ENCODE data around the gene ACAP2.

DNA sequence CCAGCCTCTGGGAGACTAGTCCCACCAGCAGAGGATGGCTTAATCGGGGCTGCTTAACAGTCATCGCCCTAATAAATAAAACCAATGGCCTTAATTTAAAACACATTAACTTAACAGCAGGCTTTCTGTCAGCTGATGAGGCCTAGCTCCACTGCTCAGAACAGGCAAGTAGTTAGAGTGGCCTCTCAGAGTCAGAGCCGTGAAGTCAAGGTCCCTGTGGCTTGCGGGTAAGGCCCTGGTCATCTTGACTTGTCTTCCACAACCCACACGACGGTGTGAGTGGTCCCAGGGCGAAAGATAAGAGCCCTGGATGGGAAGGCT is 183.7 kb downstream of the ACAP2 start:
- TF ChIP-seq POLR2AphosphoS5 (IDR thresholded peaks at IDR 0.05; ENCODE audit: low read depth) (no peak), SPI1 (IDR thresholded peaks at IDR 0.05; ENCODE audit: borderline replicate concordance, low read depth) (no peak)
- TF ChIP-seq, protein P1, sequence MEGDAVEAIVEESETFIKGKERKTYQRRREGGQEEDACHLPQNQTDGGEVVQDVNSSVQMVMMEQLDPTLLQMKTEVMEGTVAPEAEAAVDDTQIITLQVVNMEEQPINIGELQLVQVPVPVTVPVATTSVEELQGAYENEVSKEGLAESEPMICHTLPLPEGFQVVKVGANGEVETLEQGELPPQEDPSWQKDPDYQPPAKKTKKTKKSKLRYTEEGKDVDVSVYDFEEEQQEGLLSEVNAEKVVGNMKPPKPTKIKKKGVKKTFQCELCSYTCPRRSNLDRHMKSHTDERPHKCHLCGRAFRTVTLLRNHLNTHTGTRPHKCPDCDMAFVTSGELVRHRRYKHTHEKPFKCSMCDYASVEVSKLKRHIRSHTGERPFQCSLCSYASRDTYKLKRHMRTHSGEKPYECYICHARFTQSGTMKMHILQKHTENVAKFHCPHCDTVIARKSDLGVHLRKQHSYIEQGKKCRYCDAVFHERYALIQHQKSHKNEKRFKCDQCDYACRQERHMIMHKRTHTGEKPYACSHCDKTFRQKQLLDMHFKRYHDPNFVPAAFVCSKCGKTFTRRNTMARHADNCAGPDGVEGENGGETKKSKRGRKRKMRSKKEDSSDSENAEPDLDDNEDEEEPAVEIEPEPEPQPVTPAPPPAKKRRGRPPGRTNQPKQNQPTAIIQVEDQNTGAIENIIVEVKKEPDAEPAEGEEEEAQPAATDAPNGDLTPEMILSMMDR (IDR thresholded peaks at IDR 0.05; ENCODE audit: insufficient read depth, low read length): no peak
